ENCODE measurements around the gene RASD1. TPM values are rescaled to one million over a fixed set of nuclear protein-coding genes. Genes with fewer than 3 reads are reported as not detected.

Gene RASD1
- polyA plus RNA-seq, 1 donor = 6.9 TPM

DNA sequence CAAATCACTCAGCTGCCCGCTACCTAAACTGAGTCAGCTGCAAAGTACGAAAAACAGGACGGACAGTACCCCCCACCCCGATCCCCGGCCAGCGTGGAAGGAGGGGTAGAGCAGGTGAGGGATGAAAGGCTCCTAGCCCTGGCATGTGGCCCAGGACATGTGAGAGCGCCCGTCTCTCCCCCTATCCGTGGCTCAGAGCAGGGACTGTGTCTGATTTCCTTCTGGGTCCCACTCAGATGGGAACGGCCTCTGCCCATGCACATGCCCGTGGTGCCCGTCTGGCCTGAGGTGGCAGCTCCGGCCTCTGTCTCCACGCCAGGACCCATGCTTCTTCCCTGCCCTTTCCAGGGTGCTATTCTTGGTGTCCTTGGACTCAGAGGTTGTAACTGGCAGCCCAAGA lies 30.2 kb upstream of the RASD1 start:
- DNase-seq = no peak

DNA sequence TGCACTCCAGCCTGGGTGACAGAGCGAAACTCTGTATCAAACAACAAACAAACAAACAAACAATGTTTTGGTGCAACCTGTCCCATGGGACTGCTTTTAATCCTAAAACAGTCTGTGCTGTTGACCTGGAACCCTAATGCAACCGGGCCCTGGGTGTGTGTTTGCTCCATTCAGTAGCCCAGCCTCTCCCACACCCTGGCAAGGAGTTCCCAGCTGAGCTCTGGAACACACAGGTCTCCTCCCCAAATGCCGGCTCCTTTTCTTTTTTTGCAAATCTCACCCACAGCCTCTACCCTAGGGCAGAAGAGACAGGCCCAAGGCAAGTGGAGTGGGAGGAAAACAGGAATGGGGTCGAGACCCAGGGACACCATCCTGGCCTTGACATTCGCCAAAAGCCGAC lies 29.8 kb upstream of the RASD1 start:
- DNase-seq = no peak

DNA sequence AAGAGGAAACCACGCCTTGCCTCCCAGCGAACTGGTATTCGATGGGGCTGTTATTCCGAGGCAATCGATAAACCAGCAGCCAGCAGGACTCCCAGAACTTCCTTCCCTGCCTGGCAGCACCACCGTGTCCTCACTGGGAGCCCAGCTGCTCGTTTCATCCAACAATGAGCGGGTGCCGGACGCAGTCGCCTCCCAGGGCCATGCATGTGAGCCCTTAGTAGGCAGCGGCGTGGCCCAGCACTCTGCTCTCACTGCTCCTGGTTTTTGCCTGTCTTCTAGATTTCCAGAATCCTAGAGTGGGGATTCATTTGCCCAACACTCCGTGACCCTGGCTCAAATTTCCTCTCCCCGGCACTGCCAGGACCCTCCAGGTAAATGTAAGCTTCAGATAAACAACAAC lies 29.1 kb upstream of the RASD1 start:
- no peak for DNase-seq

- DNase-seq = no peak
Measured at GRCh38 chr17:17523731-17524490, 27.7 kb upstream of the RASD1 start.

- no peak for DNase-seq
Measured at GRCh38 chr17:17523001-17523730, 27.0 kb upstream of the RASD1 start.

- no peak for DNase-seq
Measured at GRCh38 chr17:17520599-17521232, 24.5 kb upstream of the RASD1 start.

- DNase-seq = no peak
Measured at GRCh38 chr17:17519886-17520285, 23.7 kb upstream of the RASD1 start.

DNA sequence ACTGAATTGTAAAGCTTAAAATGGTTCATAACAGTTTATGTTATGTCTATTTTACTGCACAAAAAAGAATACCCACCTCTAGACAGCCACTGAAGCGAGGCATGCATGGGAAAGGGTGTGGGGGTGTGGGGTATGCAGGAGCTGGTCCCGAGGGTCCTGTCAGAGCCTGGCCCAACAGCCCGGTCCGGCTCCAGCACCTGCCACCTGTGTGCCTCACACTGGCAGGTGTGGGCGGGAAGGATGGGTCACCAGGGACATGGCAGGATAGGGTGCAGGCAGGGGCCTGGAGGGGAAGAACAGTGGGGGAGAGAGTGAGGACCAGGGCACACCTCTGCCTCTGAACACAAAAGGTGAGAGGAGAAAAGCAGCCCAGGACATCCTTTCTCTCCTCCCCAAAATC lies 22.8 kb upstream of the RASD1 start:
- no peak for DNase-seq

GRCh38 chr17:17518014-17518413 lies 21.8 kb upstream of the RASD1 start:
- DNase-seq = no peak

- DNase-seq = no peak
Measured at GRCh38 chr17:17516941-17517720, 20.9 kb upstream of the RASD1 start.

DNA sequence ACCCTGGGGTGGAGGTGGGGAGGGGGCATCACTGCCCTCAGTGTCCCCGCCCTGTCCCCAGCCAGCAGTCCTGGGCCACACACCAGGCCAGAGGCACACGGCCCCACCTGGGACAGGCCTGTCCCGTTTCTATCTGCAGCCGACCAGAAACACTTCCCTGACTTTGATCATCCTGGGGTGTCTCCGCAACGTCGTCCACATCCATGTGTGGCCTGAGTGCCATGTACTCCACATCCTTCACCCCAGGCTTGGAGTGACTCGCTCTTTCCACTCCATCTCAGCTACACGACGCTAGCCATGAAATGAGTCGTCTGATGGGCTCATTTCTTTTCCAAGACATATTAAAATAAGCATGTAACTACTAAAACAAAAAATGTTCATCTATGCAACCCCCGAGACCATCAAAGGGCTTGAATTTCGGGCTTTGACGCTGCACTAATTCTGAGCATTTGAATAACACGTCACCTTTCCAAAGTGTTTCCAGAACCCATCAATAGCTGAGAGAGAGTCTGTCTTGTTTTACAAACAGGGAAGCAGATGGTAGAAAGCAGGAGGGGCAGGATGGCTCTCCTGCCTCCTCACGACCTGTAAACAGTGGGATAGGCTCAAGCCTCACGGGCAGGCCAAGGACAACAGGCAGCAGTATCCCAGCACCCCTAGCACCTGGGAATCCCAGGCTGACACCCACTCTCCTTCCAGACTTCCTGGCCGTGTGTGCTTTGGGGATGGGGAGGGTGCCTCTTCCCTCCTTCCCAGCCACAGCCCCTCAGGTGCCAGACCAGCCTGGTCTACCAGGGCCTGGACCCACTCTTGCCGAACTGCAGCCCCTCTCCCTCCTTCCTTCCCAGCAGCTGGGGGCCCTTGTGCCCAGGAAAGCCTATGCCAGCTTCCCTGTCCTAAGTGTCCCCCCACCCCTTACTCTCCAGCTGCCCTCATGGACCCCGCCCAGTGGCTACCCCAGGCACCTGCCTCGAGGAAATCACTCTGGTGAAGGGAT lies 20.0 kb upstream of the RASD1 start:
- peak; percentile 57 for DNase-seq

DNA sequence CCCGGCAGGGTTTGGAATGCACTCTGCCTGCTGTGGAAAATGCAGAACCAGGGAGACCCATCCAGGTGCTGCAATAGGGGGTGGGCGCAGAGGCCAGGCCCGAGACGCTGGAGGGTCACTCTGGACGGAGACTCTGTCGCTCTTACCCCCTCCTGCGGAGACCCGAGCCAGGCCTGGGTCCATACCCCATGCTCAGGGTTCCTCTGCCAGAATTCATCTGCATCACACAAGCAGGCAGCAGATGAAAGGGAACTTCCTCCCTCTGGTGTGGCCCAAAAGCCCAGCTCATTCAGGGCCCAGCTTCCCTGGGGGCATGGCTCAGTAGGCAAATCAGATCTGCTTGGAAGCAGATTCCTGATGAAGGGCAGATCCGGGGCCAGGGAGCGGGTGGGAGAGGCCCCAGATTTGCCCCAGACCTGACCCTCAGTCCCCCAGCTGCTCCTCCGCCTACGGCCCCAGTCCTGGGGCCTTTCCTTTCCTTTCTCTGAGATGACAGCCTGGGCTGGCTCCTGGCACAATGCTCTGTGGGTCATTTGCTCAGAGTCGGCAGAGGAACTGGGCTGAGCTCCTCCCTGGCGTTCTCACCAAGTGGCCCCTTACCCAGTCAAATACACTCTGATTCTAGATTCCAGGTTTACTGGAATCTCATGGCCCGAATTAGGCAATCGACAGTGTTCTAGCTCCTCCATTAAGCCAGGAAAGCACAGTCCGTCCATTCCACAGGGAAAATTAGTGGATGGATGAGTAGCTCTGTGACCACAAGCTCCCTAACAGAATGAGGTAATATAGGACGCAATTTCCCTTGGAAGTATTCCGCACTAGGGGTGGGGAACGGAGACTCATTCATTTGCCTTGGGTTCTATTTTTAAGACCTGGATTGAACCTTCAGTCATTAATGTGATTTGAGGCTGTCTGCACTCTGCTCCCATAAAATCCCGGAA lies 19.1 kb upstream of the RASD1 start:
- DNase-seq = no peak

- no peak for DNase-seq
Measured at GRCh38 chr17:17514361-17514992, 18.3 kb upstream of the RASD1 start.

DNA sequence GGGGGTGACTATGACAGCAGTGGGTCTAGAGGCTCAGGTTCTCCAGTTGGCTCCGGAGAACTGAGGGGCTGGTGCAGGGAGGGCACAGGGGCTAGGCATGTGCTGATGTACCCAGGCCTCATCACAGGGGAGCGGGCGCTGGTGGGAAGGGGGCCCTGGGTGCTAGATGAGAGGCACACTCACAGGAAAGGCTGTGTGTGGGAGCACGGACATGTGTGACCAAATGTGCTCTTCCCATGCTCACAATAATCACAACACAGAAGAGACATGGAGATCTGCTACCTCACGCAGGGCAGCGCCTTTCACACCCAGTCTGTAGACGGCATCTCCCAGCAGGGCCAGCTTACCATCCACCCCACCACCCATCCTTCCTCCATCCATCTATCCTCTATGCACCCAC lies 17.4 kb upstream of the RASD1 start:
- no peak for DNase-seq

- no peak for DNase-seq
Measured at GRCh38 chr17:17512866-17513265, 16.7 kb upstream of the RASD1 start.

GRCh38 chr17:17511881-17512858 lies 16.0 kb upstream of the RASD1 start:
- no peak for DNase-seq

DNA sequence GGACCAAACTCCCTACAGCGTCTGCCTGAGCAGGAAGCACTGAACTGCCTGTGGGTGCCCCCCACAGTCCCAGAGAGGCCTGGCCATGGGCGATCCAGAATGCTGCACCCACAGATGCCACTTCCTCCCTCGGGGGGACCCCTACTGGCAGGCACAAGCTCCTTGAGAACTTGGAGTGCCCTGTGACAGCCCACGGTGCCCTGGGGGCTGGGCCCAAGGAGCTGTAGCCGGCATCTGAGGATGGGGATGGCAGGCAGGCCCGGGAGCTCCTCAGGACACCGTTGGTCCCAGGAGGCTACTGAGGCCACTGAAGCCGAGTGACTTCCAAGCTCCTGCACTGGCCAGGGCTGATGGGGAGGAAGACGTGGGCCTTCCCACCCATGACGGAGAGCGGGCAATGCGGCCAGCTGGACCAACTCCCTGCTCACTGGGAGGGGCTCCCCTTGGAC lies 15.1 kb upstream of the RASD1 start:
- DNase-seq = no peak

GRCh38 chr17:17510456-17511292 lies 14.5 kb upstream of the RASD1 start:
- DNase-seq = no peak

All from hindlimb muscle (tissue), 1 donor.